Right renal cortex interstitium (tissue), 3 donors: ENCODE results near the gene TMEM59L. TPM values are rescaled to one million over a fixed set of nuclear protein-coding genes. Genes with fewer than 3 reads are reported as not detected.
A peak's percentile ranks its signal among the peaks of the same experiment; 100 is the strongest.

Experiments used
- DNase-seq, 3 donors: peaks; one replicate each; pipeline ENCODE4 v3.0.0-alpha.2; 2013; ENCODE audit warnings: low read depth in 3 of 3, low spot score in 2 of 3
- polyA plus RNA-seq, 3 donors: library from polyadenylated mRNA; unstranded; fragments of 120-200 nt; gene quantifications; one replicate each; pipeline ENCODE4 v1.2.1, GENCODE V29; 2013; ENCODE audit not compliant: insufficient read length in 3 of 3

The TMEM59L gene
- polyA plus RNA-seq, 3 donors, result 1.5 to 2.6 (median 1.9) TPM

DNA sequence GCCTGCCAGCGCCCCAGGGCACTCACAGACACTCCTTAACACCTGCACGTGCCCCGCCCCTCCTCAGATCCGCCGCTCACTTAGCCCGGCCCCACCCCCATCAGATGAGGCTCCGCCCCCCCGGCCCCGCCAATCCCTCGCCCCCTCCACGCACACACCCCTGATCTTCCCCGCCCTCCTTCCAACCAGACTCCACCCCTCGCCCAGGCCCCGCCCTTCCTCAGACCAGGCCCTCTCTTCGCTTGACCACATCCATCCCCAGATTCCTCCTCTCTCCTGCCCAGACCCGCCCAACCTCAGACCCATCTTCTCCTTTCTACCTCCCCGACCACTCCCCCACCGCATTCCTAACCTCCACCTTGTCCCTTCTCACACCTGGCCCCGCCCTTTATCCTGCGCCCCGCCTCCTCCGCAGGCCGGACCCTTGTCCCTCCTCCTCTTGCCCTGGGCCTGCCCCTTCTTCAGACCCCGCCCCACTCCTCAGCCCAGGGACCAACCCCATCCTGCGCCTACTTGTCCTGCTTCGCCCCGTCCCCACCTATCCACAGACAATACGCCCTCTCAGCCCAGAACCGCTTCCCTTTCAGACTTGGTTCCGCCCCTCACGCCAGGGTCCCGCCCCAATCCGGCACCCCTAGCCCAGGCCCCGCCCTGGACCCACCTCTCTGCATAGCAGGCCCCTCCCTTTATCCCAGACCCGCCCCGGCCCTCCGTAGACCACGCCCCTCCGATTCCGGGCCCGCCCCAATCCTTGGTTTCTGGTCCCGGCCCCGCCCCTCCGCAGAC is 23.7 kb downstream of the TMEM59L start:
- DNase-seq, result peak in 2 of 3 donors; percentile 80 to 85

DNA sequence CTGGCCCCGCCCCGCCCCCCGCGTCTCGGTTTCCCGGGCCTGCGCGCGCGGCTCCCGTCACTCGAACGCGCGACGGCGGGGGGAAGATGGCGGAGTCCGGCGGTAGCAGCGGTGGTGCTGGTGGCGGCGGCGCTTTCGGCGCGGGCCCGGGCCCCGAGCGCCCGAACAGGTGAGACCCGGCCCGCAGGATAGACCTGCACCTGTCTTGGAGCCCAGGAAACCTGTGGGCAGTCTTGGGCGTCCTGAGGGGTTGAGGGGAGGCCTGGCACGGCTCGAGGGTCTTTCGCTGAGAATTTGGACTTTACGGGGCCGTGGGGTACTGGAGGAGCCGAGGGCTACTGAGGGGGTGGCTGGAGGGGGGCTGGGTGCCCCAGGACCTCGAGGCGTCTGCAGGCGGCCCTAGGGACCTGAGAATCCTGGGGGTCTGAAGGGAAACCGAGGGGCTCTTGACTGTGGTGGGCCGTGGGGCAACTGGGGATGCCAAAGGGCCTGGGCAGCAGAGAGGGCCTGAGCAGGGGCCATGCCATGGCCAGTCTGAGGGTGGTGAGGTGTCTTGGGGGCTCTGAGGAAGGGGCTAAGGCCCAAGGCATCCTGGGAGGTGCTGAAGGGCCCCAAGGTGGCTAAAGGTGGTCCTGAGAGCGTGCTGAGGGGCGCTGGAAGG is 24.4 kb downstream of the TMEM59L start, which contains the start of gene KLHL26:
Gene KLHL26, plus strand, starts transcription at position 60 of the 661 bp plus-strand sequence. Its CDS starts 27 bp downstream, at position 87.
- no peak for DNase-seq

DNA sequence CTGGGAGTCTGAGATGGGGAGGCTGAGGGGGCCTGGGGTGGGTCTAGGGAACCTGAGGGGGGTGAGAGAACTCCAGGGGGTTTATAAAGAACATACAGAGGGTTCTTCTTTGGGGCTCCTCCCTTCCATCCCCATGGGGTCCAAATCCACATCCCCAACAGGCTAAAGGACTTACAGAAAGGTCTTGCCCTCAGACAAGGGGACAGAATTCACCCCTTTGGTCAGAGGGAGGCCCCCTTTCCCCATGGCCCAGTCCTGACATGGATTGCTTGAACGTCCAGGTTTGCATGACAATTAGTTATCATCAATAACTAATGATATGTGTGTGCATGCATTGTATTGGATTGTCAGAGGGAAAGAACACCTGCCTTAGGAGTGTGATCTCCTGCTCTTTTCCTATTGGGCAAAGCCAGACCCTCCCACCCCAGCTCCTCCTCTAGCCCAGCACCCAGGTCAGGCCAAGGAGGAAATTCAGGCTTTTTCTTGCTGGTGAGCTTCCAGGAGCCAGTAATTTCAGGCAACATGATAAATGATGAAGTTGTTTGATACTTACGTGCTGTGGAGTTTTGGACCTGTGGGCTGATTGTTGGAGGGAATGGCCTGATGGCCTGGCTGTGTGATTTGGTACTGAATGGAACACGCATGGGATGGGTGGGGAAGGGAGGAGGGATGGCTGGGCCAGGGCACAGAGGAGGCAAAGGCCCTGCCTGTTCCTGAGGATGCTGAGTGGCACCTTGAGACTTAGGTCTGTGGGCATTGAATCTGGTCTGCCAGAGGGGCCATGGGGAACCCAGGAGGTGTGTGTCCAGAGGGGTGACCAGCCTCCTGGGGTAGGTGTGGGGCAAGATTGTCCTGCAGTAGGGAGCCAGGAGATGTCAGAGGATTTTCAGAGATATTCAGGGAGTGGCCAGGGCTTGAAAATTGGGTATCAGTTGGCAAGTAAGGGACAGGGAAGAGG is 25.3 kb downstream of the TMEM59L start:
- no peak for DNase-seq

DNA sequence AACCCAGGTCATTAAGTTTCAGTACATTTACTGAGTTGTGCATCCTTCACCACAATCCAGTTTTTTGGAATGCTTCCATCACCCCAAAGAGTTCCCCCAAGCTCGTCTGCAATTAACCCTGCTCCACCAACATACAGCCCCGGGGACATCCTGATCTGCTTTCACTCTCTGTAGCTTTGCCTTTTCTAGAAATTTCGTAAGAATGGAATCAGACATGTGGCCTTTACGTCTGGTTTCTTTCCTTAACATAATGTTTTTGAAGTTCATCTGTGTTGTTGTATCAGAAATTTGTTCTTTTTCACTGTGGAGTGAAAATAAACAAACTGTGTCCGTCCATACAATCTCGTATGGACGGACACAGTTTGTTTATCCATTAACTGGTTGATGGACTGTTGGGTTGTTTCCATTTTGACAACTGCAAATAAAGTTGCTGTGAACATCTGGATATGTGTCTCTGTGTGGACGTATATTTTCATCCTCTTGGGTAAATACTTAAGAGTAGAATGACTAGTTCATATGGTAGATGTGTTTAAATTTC is 27.1 kb downstream of the TMEM59L start:
- no peak for DNase-seq

DNA sequence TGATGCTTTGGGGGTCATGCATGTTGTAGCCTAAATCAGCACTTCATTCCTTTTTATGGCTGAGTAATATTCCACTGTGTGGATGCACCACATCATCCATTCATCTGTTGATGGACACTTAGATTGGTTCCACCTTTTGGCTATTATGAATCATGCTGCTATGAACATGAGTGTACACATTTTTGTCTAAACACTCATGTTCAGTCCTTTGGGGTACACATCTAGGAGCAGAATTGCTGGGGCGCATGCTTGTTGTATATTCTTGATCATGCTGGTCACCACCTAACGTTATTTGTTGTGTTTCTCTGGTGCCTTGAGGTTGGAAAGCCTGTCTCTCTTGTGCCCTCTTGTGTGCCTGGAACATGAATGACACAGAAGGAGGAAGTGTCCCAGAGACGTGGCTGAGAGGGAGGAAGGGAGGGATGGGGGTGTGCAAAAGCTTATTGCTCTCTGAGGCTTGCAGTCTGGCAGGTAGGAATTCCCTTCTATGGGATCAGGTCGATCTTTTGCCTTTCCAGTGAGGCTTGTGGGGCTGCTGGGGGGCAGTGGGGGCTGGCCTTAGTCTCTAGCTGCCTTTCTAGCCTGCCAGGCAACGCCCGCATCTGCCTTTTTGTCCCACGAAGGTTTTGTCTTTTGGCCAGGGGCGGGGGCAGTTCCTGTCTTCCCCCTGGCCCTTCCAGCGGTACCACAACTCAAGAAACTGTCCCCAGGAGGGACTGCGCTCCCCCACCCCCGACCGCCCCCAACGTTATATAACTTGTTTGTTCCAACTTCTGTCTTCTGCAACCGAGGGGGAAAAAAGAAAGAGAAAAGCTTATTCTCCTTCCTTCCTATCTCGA is 31.7 kb downstream of the TMEM59L start:
- no peak for DNase-seq

DNA sequence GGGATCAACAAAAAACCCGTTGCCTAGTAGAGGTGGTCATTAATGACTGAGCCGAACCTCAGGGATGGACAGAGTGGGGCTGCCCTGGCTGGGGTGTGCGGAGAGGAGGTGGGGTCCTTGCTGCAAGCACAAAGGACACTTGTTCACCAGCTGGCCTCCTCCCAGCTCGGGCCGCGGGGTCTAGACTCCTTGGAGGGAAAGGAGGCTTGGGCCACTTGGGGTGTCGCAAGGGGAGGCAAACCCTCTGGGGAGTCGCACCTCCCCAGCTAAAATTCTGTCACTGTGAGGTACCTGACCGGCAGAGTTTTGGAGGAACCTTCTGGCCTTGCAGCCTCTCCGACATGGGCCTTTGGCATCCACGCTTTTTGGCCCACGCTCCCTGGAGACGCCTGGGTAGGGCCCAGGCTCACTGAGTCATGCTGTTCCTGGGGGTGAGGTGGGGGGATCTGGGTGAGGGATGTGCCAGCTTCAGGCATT is 32.4 kb downstream of the TMEM59L start:
- DNase-seq, result no peak

DNA sequence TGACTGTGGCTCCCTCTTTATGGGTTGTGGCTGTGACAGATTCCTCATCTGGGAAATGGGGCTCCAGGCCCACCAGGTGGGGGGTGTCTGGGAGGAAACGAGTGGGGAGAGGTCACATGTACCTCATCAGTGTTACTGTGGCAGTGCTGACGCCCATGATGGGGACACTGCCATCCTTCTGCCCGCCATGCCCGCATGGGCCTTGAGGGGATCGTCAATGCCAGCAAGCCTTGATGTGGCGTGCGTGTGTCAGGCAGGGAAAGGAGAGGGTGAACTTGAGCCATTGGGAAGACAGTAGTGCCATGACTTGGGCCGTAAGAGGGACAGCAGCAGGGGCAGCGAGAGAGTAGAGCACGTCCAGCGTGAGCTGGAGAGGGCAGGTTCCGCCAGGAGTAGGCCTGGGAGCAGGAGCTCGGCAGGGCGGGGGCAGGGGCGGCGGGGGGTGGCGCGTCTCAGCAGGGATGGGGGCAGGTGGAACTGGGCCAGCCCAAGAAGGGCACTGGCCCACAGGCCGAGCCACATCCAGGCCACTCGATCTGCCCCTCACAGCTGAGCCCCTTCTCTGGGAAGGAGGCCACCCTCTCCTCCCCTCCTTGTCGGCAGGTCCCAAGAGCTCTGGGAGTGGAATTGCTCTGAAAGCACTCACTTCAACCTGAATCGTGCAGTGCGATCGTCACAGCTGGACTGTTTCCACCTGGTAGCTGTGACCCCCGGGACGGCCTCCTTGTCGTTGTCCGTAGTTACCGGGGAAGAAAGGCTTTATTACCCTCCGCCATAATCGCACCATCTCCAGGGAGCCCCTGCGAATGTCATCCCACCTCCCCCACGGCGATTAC is 34.1 kb downstream of the TMEM59L start:
- no peak for DNase-seq

DNA sequence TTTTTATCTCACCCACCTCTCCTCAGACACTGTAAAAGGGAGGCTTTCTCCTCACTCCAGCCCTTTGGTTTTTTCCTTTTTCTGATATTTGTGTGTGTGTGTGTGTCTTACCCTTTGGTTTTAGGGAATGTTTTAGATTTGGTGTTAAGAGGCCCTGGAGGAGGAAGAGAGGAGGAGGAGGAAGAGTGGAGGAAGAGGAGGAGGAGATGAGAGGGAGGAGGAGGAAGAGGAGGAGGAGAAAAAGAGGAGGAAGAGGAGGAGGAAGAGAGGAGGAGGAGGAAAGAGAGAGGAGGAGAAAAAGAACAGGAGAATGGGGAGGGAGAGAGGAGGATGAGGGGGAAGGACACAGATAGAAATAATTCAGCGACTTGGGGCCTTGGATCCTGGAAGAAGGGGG is 34.7 kb downstream of the TMEM59L start:
- DNase-seq, result no peak

DNA sequence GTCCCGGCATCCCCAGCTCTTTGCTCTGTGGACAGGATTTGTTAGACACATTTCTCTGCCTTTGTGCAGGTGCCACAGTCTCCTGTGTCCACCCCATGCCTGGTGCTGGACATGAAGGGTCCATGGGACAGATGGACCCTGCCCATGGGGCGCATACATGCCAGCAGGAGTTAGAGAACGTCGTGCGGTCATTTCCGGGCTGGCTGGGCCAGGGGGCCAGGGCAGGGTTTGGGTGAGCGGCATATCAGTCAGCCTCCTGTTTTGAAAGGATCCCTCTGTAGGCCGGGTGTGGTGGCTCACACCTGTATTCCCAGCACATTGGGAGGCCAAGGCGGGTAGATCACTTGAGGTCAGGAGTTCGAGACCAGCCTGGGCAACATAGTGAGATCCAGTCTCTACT is 35.1 kb downstream of the TMEM59L start:
- DNase-seq, result no peak

DNA sequence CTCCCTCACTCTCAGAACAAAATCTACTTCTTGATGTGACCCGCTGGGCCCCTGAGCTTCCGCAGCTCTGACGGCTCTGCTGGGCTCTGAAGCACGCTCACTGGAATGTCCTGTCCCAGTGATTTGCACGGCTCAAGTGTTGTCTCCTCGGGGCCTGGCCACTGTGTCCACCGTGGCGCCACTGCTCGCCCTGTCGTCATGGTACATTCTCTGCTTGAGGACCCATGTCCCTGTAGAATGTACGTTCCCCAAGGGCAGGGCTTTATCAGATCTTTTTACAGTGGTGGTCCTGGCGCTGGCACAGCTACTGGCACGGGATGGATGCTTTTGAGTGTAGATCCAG is 36.3 kb downstream of the TMEM59L start:
- DNase-seq, result no peak

DNA sequence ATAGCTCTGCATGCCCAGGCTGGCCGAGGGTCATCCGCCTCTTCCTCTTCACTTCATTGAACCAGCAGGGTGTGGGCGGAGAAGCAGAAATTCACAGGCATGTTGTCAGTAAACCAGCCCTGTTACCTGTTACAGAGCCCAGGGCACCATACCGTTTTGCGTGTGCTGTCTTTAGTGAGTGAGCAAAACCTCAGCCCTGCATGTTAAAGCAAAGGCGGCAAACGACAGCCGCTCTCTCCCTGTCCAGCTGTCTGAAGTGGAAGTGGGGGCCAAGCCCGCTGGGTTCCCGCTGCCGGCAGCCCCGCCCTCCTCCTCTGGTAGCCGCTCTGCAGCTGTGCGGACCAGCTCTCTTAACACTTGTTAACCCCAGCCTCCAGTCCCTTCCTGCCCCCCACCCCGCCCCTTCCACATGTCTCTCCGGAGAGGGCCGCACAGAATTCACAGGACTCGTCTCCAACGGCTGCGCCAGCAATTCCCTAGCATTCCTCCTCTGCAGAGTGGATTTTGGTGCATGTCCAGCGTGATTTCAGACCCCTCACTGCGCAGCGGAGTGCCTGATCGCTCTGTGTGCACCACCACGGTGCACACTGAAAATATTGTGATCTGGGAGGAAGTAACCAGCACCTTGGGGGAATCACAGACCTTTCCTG is 36.8 kb downstream of the TMEM59L start:
- no peak for DNase-seq

DNA sequence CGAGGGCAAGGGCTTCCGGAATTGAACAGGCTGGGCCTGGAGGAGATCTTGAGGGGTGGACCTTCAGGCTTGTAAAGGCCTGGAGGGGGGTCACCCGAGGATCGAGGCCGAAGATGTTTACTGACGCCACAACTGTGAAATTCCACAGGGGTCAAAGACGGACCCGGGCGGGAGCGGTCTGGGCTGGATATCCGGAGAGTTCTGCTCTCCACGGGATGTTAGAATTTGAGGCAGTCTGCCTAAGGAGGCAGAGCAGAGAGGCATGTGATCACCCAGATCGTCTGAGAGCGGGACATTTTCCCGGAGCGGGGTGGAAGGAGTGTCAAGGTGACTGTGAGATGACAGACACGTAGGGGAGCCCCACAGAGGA is 37.3 kb downstream of the TMEM59L start:
- DNase-seq, result no peak

DNA sequence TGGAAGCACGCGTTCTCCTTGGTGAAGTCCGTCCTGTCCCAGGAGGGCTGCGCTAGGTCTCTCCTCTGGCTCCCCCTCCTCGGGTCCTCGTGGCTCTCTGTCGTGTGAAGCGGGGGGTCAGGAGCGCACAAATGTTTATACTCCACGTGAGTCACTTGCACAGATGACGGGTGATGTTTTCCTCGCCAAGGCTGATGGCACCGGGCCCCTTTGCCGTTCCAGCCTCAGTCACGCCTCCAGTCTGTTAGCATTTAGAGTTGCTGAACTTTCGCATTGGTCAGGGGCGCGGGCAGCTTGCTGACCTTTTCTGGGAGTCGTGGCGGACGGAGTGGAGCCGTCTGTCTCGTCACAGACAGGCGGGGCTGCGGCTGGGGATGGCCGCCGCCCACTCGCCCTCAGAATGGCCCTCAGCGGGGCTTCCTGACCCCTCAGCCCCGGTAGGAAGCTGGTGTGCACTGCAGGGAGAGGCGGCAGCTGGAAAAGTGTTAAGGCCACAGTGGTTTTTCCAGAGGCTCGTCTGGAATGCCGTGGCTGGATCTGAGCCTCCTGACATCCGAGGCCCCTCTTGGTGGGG is 37.9 kb downstream of the TMEM59L start:
- DNase-seq, result no peak

DNA sequence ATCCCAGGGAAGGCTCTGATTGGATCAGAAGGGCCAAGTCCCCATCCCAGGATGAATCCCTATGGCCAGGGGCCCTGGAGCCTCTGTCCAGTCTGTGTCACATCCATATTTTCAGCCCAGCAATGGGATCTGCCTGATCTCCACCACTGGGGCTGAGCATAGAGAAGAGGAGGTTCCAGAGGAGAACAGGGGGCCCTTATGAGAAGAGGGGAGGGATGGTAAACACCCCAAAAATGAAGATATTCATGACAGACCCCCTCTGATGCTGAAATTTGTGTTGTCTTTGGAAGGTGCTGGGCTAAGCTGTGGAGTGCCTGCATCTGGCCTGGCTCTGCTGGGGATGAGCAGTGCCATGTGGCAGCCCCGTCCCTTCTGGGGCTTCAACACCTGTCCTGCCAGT is 38.6 kb downstream of the TMEM59L start:
- no peak for DNase-seq

DNA sequence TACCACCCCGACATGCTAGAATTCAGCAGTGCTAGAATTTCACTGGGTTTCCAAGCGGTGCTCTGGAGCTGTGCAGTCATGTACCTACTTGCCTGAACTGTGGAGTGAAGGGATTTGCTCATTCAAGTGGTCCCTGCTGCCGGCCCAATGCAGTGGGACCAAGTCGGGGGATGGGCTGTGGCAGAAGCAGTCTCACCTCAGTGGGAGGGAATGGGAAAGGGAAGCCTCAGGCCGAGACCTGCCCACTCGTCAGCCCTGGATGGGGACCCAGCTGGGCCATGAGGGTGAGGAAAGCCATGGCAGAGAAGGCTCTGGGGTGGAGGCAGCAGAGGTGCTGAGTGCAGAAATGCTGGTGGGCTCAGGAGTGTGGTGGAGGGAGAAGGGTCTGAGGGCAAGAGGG is 39.1 kb downstream of the TMEM59L start:
- no peak for DNase-seq

DNA sequence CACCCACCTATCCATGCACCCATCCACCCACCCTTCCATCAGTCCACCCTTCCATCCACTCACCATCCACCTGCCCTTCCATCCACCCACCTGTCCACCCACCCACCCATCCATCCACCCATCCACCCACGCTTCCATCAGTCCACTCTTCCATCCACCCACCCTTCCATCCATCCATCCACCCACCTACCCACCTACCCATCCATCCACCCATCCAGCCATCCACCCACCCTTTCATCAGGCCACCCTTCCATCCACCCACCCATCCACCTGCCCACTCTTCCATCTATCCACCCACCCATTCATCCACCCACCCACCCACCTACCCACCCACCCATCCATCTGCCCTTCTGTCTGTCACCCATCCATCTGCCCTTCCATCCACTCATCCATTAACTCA is 41.2 kb downstream of the TMEM59L start:
- no peak for DNase-seq

DNA sequence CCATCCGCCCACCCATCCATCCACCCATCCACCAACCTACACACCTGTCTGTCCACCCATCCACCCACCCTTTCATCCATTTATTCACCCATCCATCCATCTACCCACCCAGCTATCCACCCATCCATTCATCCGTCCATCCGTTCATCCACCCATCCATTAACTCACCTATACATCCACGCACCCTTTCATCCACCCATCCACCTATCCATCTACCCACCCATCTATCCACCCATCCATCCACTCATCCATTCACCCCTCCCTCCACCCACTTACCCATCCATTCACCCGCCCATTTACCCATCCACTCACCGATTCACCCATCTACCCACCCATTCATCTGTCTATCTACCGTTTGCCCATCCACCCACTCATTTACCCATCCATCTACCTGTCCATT is 41.8 kb downstream of the TMEM59L start:
- DNase-seq, result no peak

DNA sequence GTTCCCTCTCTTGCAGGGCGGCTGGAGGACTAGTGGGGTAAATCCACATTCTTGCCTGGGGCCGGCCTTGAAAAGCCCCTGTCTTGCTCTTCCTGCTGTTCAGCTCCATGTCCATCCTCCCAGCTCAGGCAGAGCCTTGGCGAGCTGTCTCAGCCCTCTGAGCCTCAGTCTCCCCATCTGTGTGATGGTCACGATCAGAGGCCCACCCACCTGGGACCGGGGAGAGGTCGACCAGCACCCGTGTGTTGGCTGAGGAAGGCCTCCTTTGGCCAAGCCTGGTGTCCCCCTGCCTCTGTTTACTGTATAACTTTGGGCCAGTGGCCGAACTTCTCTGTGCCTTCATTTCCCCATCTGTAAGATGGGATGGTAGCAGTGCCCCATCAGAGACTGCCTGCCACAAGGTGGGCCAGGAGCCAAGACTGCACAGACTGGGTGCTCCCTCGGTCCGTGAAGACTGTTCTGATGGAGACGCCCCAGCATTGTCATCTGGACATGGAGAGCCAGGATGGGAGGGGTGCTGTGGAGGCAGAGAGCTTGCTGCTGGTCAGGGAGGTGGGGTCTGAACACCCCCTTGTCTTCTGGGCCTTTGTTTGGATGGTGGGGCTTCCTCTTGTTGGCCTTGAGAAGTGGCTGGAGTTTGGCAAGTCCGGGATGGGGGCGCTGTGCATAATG is 42.6 kb downstream of the TMEM59L start:
- no peak for DNase-seq
